ENCODE data around the gene TSPAN9.

DNA sequence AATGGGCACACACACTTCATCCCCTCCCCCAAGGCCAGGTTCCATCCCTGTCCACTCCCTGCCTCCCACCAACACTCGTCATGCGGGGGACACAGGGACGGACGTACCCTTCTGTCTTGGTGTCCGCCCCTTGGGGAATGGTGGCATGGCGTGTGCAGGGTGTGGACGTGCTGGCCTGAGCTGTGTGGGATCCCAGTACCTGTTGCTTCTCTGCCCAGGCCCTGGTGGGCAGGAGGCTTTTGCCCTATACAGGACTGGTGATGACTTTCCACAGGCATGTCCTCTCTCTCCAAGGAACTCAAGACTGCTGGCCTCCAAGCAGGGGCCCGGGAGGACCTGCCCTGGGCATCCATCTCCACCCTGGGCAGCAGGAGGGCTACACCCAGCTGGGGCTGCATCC, 218.0 kb downstream of the TSPAN9 start:
- TF ChIP-seq CTCF (IDR thresholded peaks at IDR 0.05; ENCODE audit: low read length) = no peak
- no peak for TF ChIP-seq EZH2 (IDR thresholded peaks at IDR 0.05; ENCODE audit: borderline replicate concordance, low read length)

All from OCI-LY1 (cell line).